Endothelial cell of umbilical vein (primary cell): ENCODE measurements around the gene BLID. TPM values are rescaled to one million over a fixed set of nuclear protein-coding genes. Genes with fewer than 3 reads are reported as not detected.

Experiments
- BruUV-seq: library from RNA; stranded (reverse); fragments of 400-500 nt; replicated peaks from 2 replicates; lab custom pipeline; 2021; lab: Mats Ljungman, UMichigan
- CTCF ChIA-PET: fragments of 300-600, 350-600 bp; sonication (Branson Sonifier 250); formaldehyde crosslinking; loops from one replicate; lab custom pipeline; 2021; ENCODE audit warnings: antibody characterized with exemption, inconsistent platforms; lab: Charles Lee
- POLR2A ChIA-PET: fragments of 300-600, 350-600 bp; sonication (Branson Sonifier 250); formaldehyde crosslinking; loops from one replicate; lab custom pipeline; 2021; ENCODE audit warnings: antibody characterized with exemption, inconsistent platforms; lab: Charles Lee
- DNase-seq: peaks from one replicate; pipeline ENCODE4 v3.0.0-alpha.2; 2011; ENCODE audit warnings: low read depth, low spot score
- FAIRE-seq: peaks from 2 replicates; lab custom pipeline; 2011; peaks lifted over from hg19 to GRCh38; lab: Jason Lieb, UNC
- H2AFZ ChIP-seq: 2 replicates; pipeline ENCODE4 v1.6.0; 2012; ENCODE audit warnings: low read depth, low read length, control low read depth, inconsistent platforms
- H3K27ac ChIP-seq: 2 replicates; pipeline ENCODE4 v1.5.1; 2011; ENCODE audit warnings: low read depth, mild to moderate bottlenecking, control low read depth, low read length, moderate library complexity; ENCODE audit not compliant: insufficient read depth
- H3K27me3 ChIP-seq, 2 experiments: 2 replicates each; pipeline versions ENCODE4 v1.6.0 to v1.6.1; 2011; ENCODE audit warnings: low read length in 2 of 2, mixed read lengths in 1 of 2; ENCODE audit not compliant: control insufficient read depth in 2 of 2, insufficient read depth in 2 of 2
- H3K36me3 ChIP-seq, 2 experiments: 2 replicates in 1 of 2; 3 replicates in 1 of 2; pipeline ENCODE4 v1.5.1; 2011; ENCODE audit warnings: low read length in 2 of 2, mild to moderate bottlenecking in 1 of 2, moderate library complexity in 1 of 2; ENCODE audit not compliant: control insufficient read depth in 2 of 2, insufficient read depth in 2 of 2; ENCODE audit errors: extremely low read depth in 1 of 2
- H3K4me1 ChIP-seq: 3 replicates; pipeline ENCODE4 v1.5.1; 2011; ENCODE audit warnings: mild to moderate bottlenecking, low read length; ENCODE audit not compliant: control insufficient read depth, insufficient read depth; ENCODE audit errors: extremely low read depth
- H3K4me2 ChIP-seq: 2 replicates; pipeline ENCODE4 v1.6.1; 2011; ENCODE audit warnings: low read length, control low read depth, mixed read lengths; ENCODE audit not compliant: insufficient read depth
- H3K4me3 ChIP-seq, 3 experiments: fragments of 200-600 bp in 1 of 3; sonication (generic), shearing (Covaris generic) in 1 of 3; replicated peaks in 1 of 3; 2 replicates each; pipeline ENCODE4 v1.5.1; 2011 to 2016; ENCODE audit warnings: control low read depth in 3 of 3, low read length in 3 of 3, mild to moderate bottlenecking in 2 of 3, inconsistent platforms in 1 of 3, low read depth in 1 of 3, moderate library complexity in 1 of 3; ENCODE audit not compliant: insufficient read depth in 1 of 3
- H3K79me2 ChIP-seq: 2 replicates; pipeline ENCODE4 v1.6.0; 2012; ENCODE audit warnings: low read length, inconsistent platforms; ENCODE audit not compliant: control insufficient read depth, insufficient read depth
- H3K9ac ChIP-seq: replicated peaks from 2 replicates; pipeline ENCODE3; 2011; ENCODE audit warnings: low read length, control low read depth; ENCODE audit not compliant: insufficient read depth; ENCODE audit errors: extremely low read depth
- H3K9me1 ChIP-seq: replicated peaks from 3 replicates; pipeline ENCODE4 v1.6.0; 2011; ENCODE audit warnings: mild to moderate bottlenecking, low read length; ENCODE audit not compliant: control insufficient read depth, insufficient read depth; ENCODE audit errors: extremely low read depth
- H3K9me3 ChIP-seq: replicated peaks from 2 replicates; pipeline ENCODE4 v1.5.1; 2012; ENCODE audit warnings: low read length, inconsistent platforms; ENCODE audit not compliant: control insufficient read depth, insufficient read depth
- H4K20me1 ChIP-seq: replicated peaks from 2 replicates; pipeline ENCODE3; 2011; ENCODE audit warnings: mild to moderate bottlenecking, low read length; ENCODE audit not compliant: control insufficient read depth, insufficient read depth; ENCODE audit errors: extremely low read depth
- EZH2 ChIP-seq: IDR thresholded peaks from 2 replicates; pipeline ENCODE4 v1.6.1; 2012; ENCODE audit warnings: borderline replicate concordance, low read depth, mild to moderate bottlenecking, moderate library complexity, low read length, inconsistent platforms; ENCODE audit not compliant: severe bottlenecking
- FOS ChIP-seq: IDR thresholded peaks from 2 replicates; pipeline ENCODE4 v1.6.1; 2011; ENCODE audit warnings: mild to moderate bottlenecking, low read length, moderate library complexity, borderline replicate concordance; ENCODE audit not compliant: insufficient read depth
- JUN ChIP-seq: IDR thresholded peaks from 2 replicates; pipeline ENCODE4 v1.6.1; 2011; ENCODE audit warnings: borderline replicate concordance, low read depth; ENCODE audit not compliant: insufficient read length, insufficient read depth
- MAX ChIP-seq: IDR thresholded peaks from 2 replicates; pipeline ENCODE4 v1.6.1; 2011; ENCODE audit not compliant: insufficient read depth, insufficient read length
- MYC ChIP-seq: IDR thresholded peaks from one replicate; pipeline ENCODE4 v1.6.1; 2011; ENCODE audit warnings: mild to moderate bottlenecking, low read depth, low read length
- POLR2AphosphoS5 ChIP-seq: IDR thresholded peaks from 2 replicates; pipeline ENCODE4 v1.6.1; 2012; ENCODE audit warnings: low read depth, mild to moderate bottlenecking, control low read depth, low read length, moderate library complexity; ENCODE audit not compliant: insufficient read depth
- dilution Hi-C: fragments of 300-500 bp; cut with MboI; formaldehyde crosslinking; loops from one replicate; pipeline ENCODE4 v1.15.0; 2019; ENCODE audit warnings: low sequenced_read_pairs; ENCODE audit not compliant: extremely low pct_ligation_motif_present
- intact Hi-C: fragments of 100-400 bp; cut with micrococcal nuclease; formaldehyde crosslinking; loops from one replicate; pipeline ENCODE4 v1.10.0; 2022
- polyA plus RNA-seq, 4 experiments: library from polyadenylated mRNA; depleted of rRNA in 3 of 4; stranded (reverse) in 3 of 4; unstranded in 1 of 4; fragments of >200 nt; gene quantifications; 2 replicates each; pipeline versions ENCODE4 v1.2.1 to v1.2.3, GENCODE V29; 2011 to 2012; ENCODE audit warnings: missing spikeins in 1 of 4
- total RNA-seq: library from RNA; stranded (reverse); gene quantifications from 2 replicates; pipeline ENCODE4 v1.2.3, GENCODE V29; 2021

Gene BLID
- total and polyA plus RNA-seq, 2 donors (not counting 3 experiments of a cell fraction or from before 2014, with no cell fraction given) = 0.12 to 3.5 TPM

GRCh38 chr11:122076512-122077120 lies 39.4 kb downstream of the BLID start:
- ChIA-PET POLR2A (no interaction called here), CTCF (interaction anchor here (0.8 to 1.2 kb wide), 3 partner anchors 17 to 126 kb away, joined by 3 to 4 read pairs (median 3); no protein-coding TSS in a partner anchor)
- H3K4me3 ChIP-seq = no peak overlapping the region
- no peak overlapping the region for H3K27ac ChIP-seq
- no peaks in the 10 kb centered on the region for H4K20me1 ChIP-seq
- H3K4me1 ChIP-seq = no peaks in the 10 kb centered on the region
- FAIRE-seq (no peak), DNase-seq (no peak)
- TF ChIP-seq MAX (no peak), MYC (no peak), EZH2 (no peak), FOS (no peak), POLR2AphosphoS5 (no peak)
- H3K4me2 ChIP-seq = no peak overlapping the region
- H3K9me1 ChIP-seq = no peaks in the 10 kb centered on the region
- intact Hi-C loops (no loop called here), dilution Hi-C loops (no loop called here)
- H3K36me3 ChIP-seq = no peaks in the 10 kb centered on the region
- no peak overlapping the region for H3K9ac ChIP-seq
- no peaks in the 10 kb centered on the region for H3K79me2 ChIP-seq
- H3K27me3 ChIP-seq = no peaks in the 10 kb centered on the region
- H2AFZ ChIP-seq = no peak overlapping the region
- H3K9me3 ChIP-seq = no peaks in the 10 kb centered on the region
- BruUV-seq = no TSS peak

- no peak overlapping the region for H2AFZ ChIP-seq
- POLR2A ChIA-PET = no interaction called here
- no peaks in the 10 kb centered on the region for H3K9me3 ChIP-seq
- H3K4me1 ChIP-seq = peaks cover 3% of the 10 kb centered on the region
- H3K36me3 ChIP-seq = no peaks in the 10 kb centered on the region
- no peaks in the 10 kb centered on the region for H3K9me1 ChIP-seq
- H3K9ac ChIP-seq = no peak overlapping the region
- no TSS peak for BruUV-seq
- no peaks in the 10 kb centered on the region for H3K27me3 ChIP-seq
- dilution Hi-C loops (no loop called here), intact Hi-C loops (no loop called here)
- CTCF ChIA-PET = interaction anchor here (1.3 to 1.5 kb wide), 2 partner anchors 8 to 34 kb away, joined by 3 to 4 read pairs; no protein-coding TSS in a partner anchor
- no peak for FAIRE-seq
- no peak overlapping the region for H3K4me2 ChIP-seq
- no peaks in the 10 kb centered on the region for H4K20me1 ChIP-seq
- no peak for TF ChIP-seq JUN
- TF ChIP-seq FOS = no peak
- no peak overlapping the region for H3K27ac ChIP-seq
- DNase-seq = no peak
- H3K79me2 ChIP-seq = no peaks in the 10 kb centered on the region
- H3K4me3 ChIP-seq = no peak overlapping the region
Measured at GRCh38 chr11:122075016-122075415, 41.0 kb downstream of the BLID start.
